ENCODE results near the gene DLGAP1. TPM values are rescaled to one million over a fixed set of nuclear protein-coding genes. Genes with fewer than 3 reads are reported as not detected.

The DLGAP1 gene
- total RNA-seq, 1 experiment from 2014 or later, result 0.39 TPM

DNA sequence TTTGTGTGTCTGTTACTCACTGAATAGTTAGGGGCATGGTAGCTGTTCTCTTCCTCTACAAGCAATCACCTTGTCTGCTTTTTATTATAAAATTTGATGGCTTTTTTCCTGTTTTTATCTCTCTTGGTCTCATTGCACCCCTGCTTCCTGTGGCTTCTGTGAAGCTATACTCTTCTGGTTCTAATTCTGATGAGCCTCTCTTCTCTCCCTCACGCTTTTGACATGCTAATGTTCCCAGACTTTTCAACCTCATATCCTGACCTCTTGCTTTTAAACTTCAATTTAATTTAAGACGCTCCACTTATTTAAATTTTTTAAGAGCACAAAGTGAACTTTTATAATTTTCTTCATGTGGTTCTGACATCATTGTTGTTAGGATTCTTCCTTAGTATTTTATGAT is 361.4 kb downstream of the DLGAP1 start:
- TF ChIP-seq RAD21 (IDR thresholded peaks at IDR 0.05; ENCODE audit: low read depth) (no peak), ZFX (IDR thresholded peaks at IDR 0.05) (no peak), TCF7L2 (IDR thresholded peaks at IDR 0.05; ENCODE audit: borderline replicate concordance, extremely low read depth, insufficient read depth, insufficient read length) (no peak), EZH2 (IDR thresholded peaks at IDR 0.05) (no peak), ZNF274 (IDR thresholded peaks at IDR 0.05; ENCODE audit: low read depth, low read length) (no peak), POLR2AphosphoS5 (IDR thresholded peaks at IDR 0.05; ENCODE audit: low read depth, low read length) (no peak), SRF (IDR thresholded peaks at IDR 0.05; ENCODE audit: low read depth) (no peak), CBX3 (IDR thresholded peaks at IDR 0.05; ENCODE audit: low read depth) (no peak)
- TF ChIP-seq, protein P1, sequence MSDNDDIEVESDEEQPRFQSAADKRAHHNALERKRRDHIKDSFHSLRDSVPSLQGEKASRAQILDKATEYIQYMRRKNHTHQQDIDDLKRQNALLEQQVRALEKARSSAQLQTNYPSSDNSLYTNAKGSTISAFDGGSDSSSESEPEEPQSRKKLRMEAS (IDR thresholded peaks at IDR 0.05), result no peak
- TF ChIP-seq, protein P2, sequence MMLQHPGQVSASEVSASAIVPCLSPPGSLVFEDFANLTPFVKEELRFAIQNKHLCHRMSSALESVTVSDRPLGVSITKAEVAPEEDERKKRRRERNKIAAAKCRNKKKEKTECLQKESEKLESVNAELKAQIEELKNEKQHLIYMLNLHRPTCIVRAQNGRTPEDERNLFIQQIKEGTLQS (IDR thresholded peaks at IDR 0.05), result no peak
- no peak overlapping the region for H3K9ac ChIP-seq (ENCODE audit: low read length)
- no peaks in the 10 kb centered on the region for H3K27me3 ChIP-seq (ENCODE audit: insufficient read depth, low read length)
- intact Hi-C loops (cut with micrococcal nuclease), result no loop called here
- no peak overlapping the region for H2AFZ ChIP-seq (ENCODE audit: low read depth, low read length, poor library complexity, severe bottlenecking)
- CTCF ChIA-PET, result no interaction called here
- POLR2A ChIA-PET, result no interaction called here
- no peaks in the 10 kb centered on the region for H4K20me1 ChIP-seq (ENCODE audit: insufficient read depth)
- no peak overlapping the region for H3K4me3 ChIP-seq (replicated peaks in 1 of 2; ENCODE audit: low read depth in 1 of 2, low read length in 2 of 2)
- no peak for DNase-seq (ENCODE audit: low read depth, low spot score)
- no peaks in the 10 kb centered on the region for H3K36me3 ChIP-seq (ENCODE audit: control insufficient read depth in 1 of 2, insufficient read depth in 2 of 2, low read length in 2 of 2)
- H3K79me2 ChIP-seq (ENCODE audit: insufficient read depth, low read length), result no peaks in the 10 kb centered on the region
- no peaks in the 10 kb centered on the region for H3K9me2 ChIP-seq (ENCODE audit: insufficient read depth)
- no peaks in the 10 kb centered on the region for H3K9me3 ChIP-seq (ENCODE audit: control insufficient read depth in 1 of 2, insufficient read depth in 1 of 2, low read depth in 1 of 2, low read length in 2 of 2)
- H3K4me2 ChIP-seq (ENCODE audit: low read length), result no peak overlapping the region
- H3K4me1 ChIP-seq (ENCODE audit: control insufficient read depth in 1 of 2, insufficient read depth in 2 of 2, low read length in 2 of 2), result no peaks in the 10 kb centered on the region
- RAD21 ChIA-PET (ENCODE audit: low non-redundant PET in 1 of 2, low total read pairs in 2 of 2, uncharacterized antibody in 2 of 2, unreplicated experiment in 2 of 2), result no interaction called here
- no peak overlapping the region for H3K27ac ChIP-seq (ENCODE audit: low read depth, low read length)
- no peak for ATAC-seq
- BruUV-seq (replicated peaks), result no TSS peak

DNA sequence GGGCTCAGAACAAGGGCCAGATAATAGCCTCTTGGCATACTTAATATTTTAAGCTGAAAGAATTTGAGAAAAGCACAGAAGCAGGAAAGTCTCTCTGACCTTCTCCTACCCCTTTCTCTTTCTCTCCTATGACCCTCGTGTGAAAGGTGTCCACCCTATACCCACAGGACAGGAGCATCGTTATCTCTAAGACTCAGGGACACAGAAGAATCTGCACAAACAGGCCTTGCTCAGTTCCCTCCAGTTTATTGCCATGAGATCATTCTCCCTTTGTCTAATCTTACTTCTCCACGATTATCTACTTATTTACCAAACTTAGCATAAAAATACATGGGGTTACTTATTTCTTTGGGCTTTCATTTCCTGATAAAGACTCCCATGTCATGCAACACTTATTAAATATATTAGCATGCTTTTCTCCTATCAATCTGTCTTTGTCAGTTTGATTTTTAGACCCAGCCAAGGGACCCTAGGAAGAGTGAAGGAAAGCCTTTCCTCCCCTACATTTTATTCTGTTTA is 370.7 kb downstream of the DLGAP1 start:
- no peaks in the 10 kb centered on the region for H3K27me3 ChIP-seq (ENCODE audit: insufficient read depth, low read length)
- H3K79me2 ChIP-seq (ENCODE audit: insufficient read depth, low read length), result no peaks in the 10 kb centered on the region
- no TSS peak for BruUV-seq (replicated peaks)
- ChIA-PET CTCF (no interaction called here), POLR2A (no interaction called here), RAD21 (ENCODE audit: low non-redundant PET in 1 of 2, low total read pairs in 2 of 2, uncharacterized antibody in 2 of 2, unreplicated experiment in 2 of 2) (no interaction called here)
- ATAC-seq (no peak), DNase-seq (ENCODE audit: low read depth, low spot score) (no peak)
- H3K9ac ChIP-seq (ENCODE audit: low read length), result no peak overlapping the region
- no peaks in the 10 kb centered on the region for H3K4me1 ChIP-seq (ENCODE audit: control insufficient read depth in 1 of 2, insufficient read depth in 2 of 2, low read length in 2 of 2)
- no peak for TF ChIP-seq RAD21 (IDR thresholded peaks at IDR 0.05; ENCODE audit: low read depth)
- TF ChIP-seq, protein P2 (IDR thresholded peaks at IDR 0.05), result no peak
- no peak for TF ChIP-seq EGR1 (IDR thresholded peaks at IDR 0.05; ENCODE audit: low read depth)
- TF ChIP-seq TCF7L2 (IDR thresholded peaks at IDR 0.05; ENCODE audit: borderline replicate concordance, extremely low read depth, insufficient read depth, insufficient read length), result no peak
- no peaks in the 10 kb centered on the region for H4K20me1 ChIP-seq (ENCODE audit: insufficient read depth)
- no peaks in the 10 kb centered on the region for H3K9me2 ChIP-seq (ENCODE audit: insufficient read depth)
- H3K36me3 ChIP-seq (ENCODE audit: control insufficient read depth in 1 of 2, insufficient read depth in 2 of 2, low read length in 2 of 2), result no peaks in the 10 kb centered on the region
- H3K4me2 ChIP-seq (ENCODE audit: low read length), result no peak overlapping the region
- H2AFZ ChIP-seq (ENCODE audit: low read depth, low read length, poor library complexity, severe bottlenecking), result no peak overlapping the region
- no peaks in the 10 kb centered on the region for H3K9me3 ChIP-seq (ENCODE audit: control insufficient read depth in 1 of 2, insufficient read depth in 1 of 2, low read depth in 1 of 2, low read length in 2 of 2)
- intact Hi-C loops (cut with micrococcal nuclease), result no loop called here
- H3K4me3 ChIP-seq (replicated peaks in 1 of 2; ENCODE audit: low read depth in 1 of 2, low read length in 2 of 2), result no peak overlapping the region
- no peak overlapping the region for H3K27ac ChIP-seq (ENCODE audit: low read depth, low read length)

Data from HCT116 (cell line).